ENCODE data around the gene SPRR3. TPM values are rescaled to one million over a fixed set of nuclear protein-coding genes. Genes with fewer than 3 reads are reported as not detected.

SPRR3 gene
- total RNA-seq, 1 experiment from 2014 or later = not detected

DNA sequence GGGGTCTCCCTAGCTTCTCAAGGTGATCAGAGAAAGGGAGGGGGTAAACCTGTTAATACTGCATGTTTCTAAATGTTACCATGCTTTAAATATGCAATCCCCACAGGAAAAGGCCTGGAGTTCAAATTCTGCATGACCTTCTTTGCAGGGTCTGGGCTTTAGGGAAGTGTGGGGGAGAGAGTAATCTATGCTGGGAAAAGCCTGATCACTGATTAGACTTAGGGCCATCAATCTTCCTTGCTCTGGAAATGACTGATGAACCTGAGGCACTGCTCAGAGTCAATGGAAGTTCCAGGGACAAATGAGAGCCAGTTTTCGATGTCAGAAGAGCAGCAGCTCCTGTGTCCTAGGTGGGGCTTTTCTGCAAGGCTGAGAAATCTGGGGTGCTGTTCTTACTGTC is 20.9 kb upstream of the SPRR3 start:
- no peak overlapping the region for H3K4me3 ChIP-seq (ENCODE audit: low read depth, low read length, poor library complexity, severe bottlenecking)
- ChIA-PET POLR2A (ENCODE audit: low non-redundant PET) (no interaction called here), CTCF (no interaction called here)
- H3K9me3 ChIP-seq (ENCODE audit: low read depth, low read length, poor library complexity, severe bottlenecking) = no peaks in the 10 kb centered on the region
- TF ChIP-seq, protein P1, sequence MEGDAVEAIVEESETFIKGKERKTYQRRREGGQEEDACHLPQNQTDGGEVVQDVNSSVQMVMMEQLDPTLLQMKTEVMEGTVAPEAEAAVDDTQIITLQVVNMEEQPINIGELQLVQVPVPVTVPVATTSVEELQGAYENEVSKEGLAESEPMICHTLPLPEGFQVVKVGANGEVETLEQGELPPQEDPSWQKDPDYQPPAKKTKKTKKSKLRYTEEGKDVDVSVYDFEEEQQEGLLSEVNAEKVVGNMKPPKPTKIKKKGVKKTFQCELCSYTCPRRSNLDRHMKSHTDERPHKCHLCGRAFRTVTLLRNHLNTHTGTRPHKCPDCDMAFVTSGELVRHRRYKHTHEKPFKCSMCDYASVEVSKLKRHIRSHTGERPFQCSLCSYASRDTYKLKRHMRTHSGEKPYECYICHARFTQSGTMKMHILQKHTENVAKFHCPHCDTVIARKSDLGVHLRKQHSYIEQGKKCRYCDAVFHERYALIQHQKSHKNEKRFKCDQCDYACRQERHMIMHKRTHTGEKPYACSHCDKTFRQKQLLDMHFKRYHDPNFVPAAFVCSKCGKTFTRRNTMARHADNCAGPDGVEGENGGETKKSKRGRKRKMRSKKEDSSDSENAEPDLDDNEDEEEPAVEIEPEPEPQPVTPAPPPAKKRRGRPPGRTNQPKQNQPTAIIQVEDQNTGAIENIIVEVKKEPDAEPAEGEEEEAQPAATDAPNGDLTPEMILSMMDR (conservative IDR thresholded peaks at IDR 0.05; ENCODE audit: low read depth, low read length) = no peak
- TF ChIP-seq EZH2 (IDR thresholded peaks at IDR 0.05; ENCODE audit: borderline replicate concordance, low read depth, low read length, poor library complexity, severe bottlenecking) = no peak
- no TSS peak for BruUV-seq (replicated peaks)
- H3K27ac ChIP-seq (ENCODE audit: low read depth, low read length, poor library complexity, severe bottlenecking) = no peak overlapping the region
- no peaks in the 10 kb centered on the region for H3K4me1 ChIP-seq (ENCODE audit: insufficient read depth, low read length, poor library complexity, severe bottlenecking)
- intact Hi-C loops (cut with micrococcal nuclease; ENCODE audit: unreplicated experiment) = no loop called here
- H3K36me3 ChIP-seq (ENCODE audit: insufficient read depth, low read length, poor library complexity, severe bottlenecking) = no peaks in the 10 kb centered on the region
- no peaks in the 10 kb centered on the region for H3K27me3 ChIP-seq (replicated peaks; ENCODE audit: insufficient read depth, low read depth, low read length, poor library complexity)
- DNase-seq (ENCODE audit: low spot score) = no peak

DNA sequence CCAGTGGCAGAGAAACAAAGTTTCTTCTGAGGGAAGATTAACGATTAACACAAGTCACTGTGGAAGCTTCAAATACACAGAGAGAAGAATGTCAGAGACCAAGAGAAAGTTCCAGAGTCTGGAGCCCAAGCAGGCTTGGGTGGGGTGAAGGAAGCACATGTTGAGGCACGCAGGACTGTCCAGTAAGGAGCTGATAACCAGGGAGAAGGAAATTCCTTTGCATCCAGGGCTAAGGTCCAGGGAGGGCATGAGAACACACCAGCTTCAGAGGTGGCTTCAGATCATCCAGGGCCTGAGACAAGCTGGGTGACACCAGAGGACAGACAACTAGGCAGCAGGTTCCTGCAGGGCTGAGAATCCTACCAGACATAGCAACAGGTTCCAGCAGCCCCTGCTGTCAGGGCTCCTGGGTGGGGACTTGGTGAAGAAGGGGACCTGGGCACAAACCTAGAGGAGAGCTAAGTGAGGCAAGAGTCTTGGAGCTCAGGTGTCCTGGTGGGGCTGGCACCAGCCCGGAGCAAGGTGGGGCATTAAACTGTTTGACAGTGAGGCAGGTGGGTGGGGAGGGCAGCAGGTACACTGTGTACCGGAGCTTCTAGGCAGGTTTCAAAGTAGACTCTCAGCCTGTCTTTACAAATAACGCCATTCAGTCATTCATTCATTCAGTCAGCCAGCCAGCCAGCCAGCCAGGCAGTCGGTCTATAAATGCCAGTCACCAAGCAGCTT is 20.2 kb upstream of the SPRR3 start:
- ChIA-PET CTCF (no interaction called here), POLR2A (ENCODE audit: low non-redundant PET) (no interaction called here)
- H3K9me3 ChIP-seq (ENCODE audit: low read depth, low read length, poor library complexity, severe bottlenecking) = no peaks in the 10 kb centered on the region
- H3K36me3 ChIP-seq (ENCODE audit: insufficient read depth, low read length, poor library complexity, severe bottlenecking) = no peaks in the 10 kb centered on the region
- no peaks in the 10 kb centered on the region for H3K27me3 ChIP-seq (replicated peaks; ENCODE audit: insufficient read depth, low read depth, low read length, poor library complexity)
- H3K4me3 ChIP-seq (ENCODE audit: low read depth, low read length, poor library complexity, severe bottlenecking) = no peak overlapping the region
- no peaks in the 10 kb centered on the region for H3K4me1 ChIP-seq (ENCODE audit: insufficient read depth, low read length, poor library complexity, severe bottlenecking)
- H3K27ac ChIP-seq (ENCODE audit: low read depth, low read length, poor library complexity, severe bottlenecking) = no peak overlapping the region
- no peak for DNase-seq (ENCODE audit: low spot score)
- intact Hi-C loops (cut with micrococcal nuclease; ENCODE audit: unreplicated experiment) = no loop called here
- TF ChIP-seq, protein P1 (conservative IDR thresholded peaks at IDR 0.05; ENCODE audit: low read depth, low read length) = no peak
- TF ChIP-seq EZH2 (IDR thresholded peaks at IDR 0.05; ENCODE audit: borderline replicate concordance, low read depth, low read length, poor library complexity, severe bottlenecking) = no peak
- BruUV-seq (replicated peaks) = no TSS peak

DNA sequence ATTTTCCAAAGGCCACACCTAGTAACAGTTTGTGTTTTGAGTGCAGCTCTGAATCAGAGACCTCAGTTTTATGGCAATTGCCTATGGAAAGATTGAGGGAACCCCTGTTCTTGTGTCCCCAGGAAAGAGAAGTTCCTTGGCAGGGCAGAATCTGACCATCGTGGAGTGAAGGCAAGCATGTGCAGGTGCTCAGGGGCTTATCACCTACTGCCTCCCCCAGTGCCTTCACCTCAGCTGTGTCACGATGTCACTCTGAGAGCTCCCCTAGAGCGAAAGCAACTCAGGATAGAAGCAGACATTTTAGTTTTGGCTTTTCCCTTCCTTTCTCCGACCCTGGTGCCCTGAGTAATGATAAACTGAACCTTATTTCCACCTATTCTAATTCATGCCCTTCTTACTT is 19.5 kb upstream of the SPRR3 start:
- H3K27me3 ChIP-seq (replicated peaks; ENCODE audit: insufficient read depth, low read depth, low read length, poor library complexity) = no peaks in the 10 kb centered on the region
- no peaks in the 10 kb centered on the region for H3K4me1 ChIP-seq (ENCODE audit: insufficient read depth, low read length, poor library complexity, severe bottlenecking)
- no peaks in the 10 kb centered on the region for H3K9me3 ChIP-seq (ENCODE audit: low read depth, low read length, poor library complexity, severe bottlenecking)
- no peak overlapping the region for H3K4me3 ChIP-seq (ENCODE audit: low read depth, low read length, poor library complexity, severe bottlenecking)
- intact Hi-C loops (cut with micrococcal nuclease; ENCODE audit: unreplicated experiment) = no loop called here
- ChIA-PET POLR2A (ENCODE audit: low non-redundant PET) (no interaction called here), CTCF (no interaction called here)
- TF ChIP-seq, protein P1 (conservative IDR thresholded peaks at IDR 0.05; ENCODE audit: low read depth, low read length) = no peak
- no peak for TF ChIP-seq EZH2 (IDR thresholded peaks at IDR 0.05; ENCODE audit: borderline replicate concordance, low read depth, low read length, poor library complexity, severe bottlenecking)
- no TSS peak for BruUV-seq (replicated peaks)
- DNase-seq (ENCODE audit: low spot score) = no peak
- H3K27ac ChIP-seq (ENCODE audit: low read depth, low read length, poor library complexity, severe bottlenecking) = no peak overlapping the region
- no peaks in the 10 kb centered on the region for H3K36me3 ChIP-seq (ENCODE audit: insufficient read depth, low read length, poor library complexity, severe bottlenecking)
